Heart right ventricle (tissue), 16 donors: ENCODE results near the gene DQX1. TPM values are rescaled to one million over a fixed set of nuclear protein-coding genes. Genes with fewer than 3 reads are reported as not detected.
A peak's percentile ranks its signal among the peaks of the same experiment; 100 is the strongest.

Experiments used
- ATAC-seq, 8 donors: fragments of 200-7000 bp; cut with Tn5 transposase; one replicate each; pipeline ENCODE4 v1.9.1; 2020; ENCODE audit warnings: mild to moderate bottlenecking in 8 of 8, moderate library complexity in 8 of 8, moderate number of reproducible peaks in 1 of 8
- DNase-seq, 2 donors: peaks; one replicate each; pipeline ENCODE4 v3.0.0-alpha.2; 2020
- H3K27ac ChIP-seq, 10 donors: fragments of 200-600 bp; sonication (generic) in 2 of 10; one replicate each; pipeline versions ENCODE4 v1.5.0 to v1.8.0; 2020 to 2022; ENCODE audit warnings: mild to moderate bottlenecking in 3 of 10
- H3K27me3 ChIP-seq, 7 donors: fragments of 200-600 bp; one replicate each; pipeline ENCODE4 v1.8.0; 2021 to 2022; ENCODE audit warnings: mild to moderate bottlenecking in 2 of 7
- H3K36me3 ChIP-seq, 9 donors: fragments of 200-600 bp; sonication (generic) in 1 of 9; one replicate each; pipeline versions ENCODE4 v1.5.0 to v1.8.0; 2020 to 2022; ENCODE audit warnings: mild to moderate bottlenecking in 2 of 9
- H3K4me1 ChIP-seq, 9 donors: fragments of 200-600 bp; sonication (generic) in 1 of 9; one replicate each; pipeline versions ENCODE4 v1.5.0 to v1.8.0; 2020 to 2022; ENCODE audit warnings: mild to moderate bottlenecking in 4 of 9
- H3K4me3 ChIP-seq, 10 donors: fragments of 200-600 bp; sonication (generic) in 2 of 10; one replicate each; pipeline versions ENCODE4 v1.5.0 to v1.8.0; 2020 to 2022; ENCODE audit warnings: mild to moderate bottlenecking in 7 of 10, moderate library complexity in 2 of 10
- H3K9me3 ChIP-seq, 11 donors: fragments of 200-600 bp in 10 of 11; sonication (generic) in 2 of 11; one replicate each; pipeline versions ENCODE4 v1.5.0 to v1.8.0; 2013 to 2022; ENCODE audit warnings: mild to moderate bottlenecking in 2 of 11, control low read depth in 1 of 11, moderate library complexity in 1 of 11
- CTCF ChIP-seq, 9 donors: fragments of 200-600 bp; sonication (generic) in 2 of 9; IDR thresholded peaks; one replicate each; pipeline versions ENCODE4 v1.5.0 to v1.8.0; 2021 to 2022; ENCODE audit warnings: antibody characterized with exemption in 9 of 9, mild to moderate bottlenecking in 5 of 9, moderate library complexity in 1 of 9
- WGBS, 2 donors: extraction: QIAGEN DNeasy Blood & Tissue Kit; methylation state at CpG; one replicate each; pipeline ENCODE4 v1.1.7; 2013; ENCODE audit warnings: inconsistent platforms in 1 of 2; 5-methylcytosine and 5-hydroxymethylcytosine counted together
- intact Hi-C, 10 donors: fragments of 100-400 bp; cut with DNase I; formaldehyde crosslinking; loops; one replicate each; pipeline versions ENCODE4 v1.11.1 to v1.14.2; 2022
- polyA plus RNA-seq, 2 donors: library from polyadenylated mRNA; stranded (reverse); fragments of 200-250 nt; gene quantifications; one replicate each; pipeline ENCODE4 v1.2.3, GENCODE V29; 2013
- total RNA-seq, 10 donors: library from RNA; stranded (reverse); fragmentation: NEBNext Ultra II Directional in 3 of 10; extraction: Animal tissue kit (Norgen Biotek cat#: 25700) in 3 of 10; gene quantifications; one replicate each; pipeline versions ENCODE4 v1.2.1 to v1.2.4, GENCODE V29; 2021 to 2023
- donor health status: Arrhythmogenic right ventricular cardiomyopathy.
- donor health status: ischemic (EF 13 %, LVEDD 7.1; RV severe dilation, severe dysfunction).
- donor health status: healthy with polysubstance abuse.
- donor health status: DM: no; HTN: yes; CAD: no.
- donor health status: DM: no; HTN: no; CAD: no.
- donor health status: ischemic (EF 25% LVEDD 6.9; RV normal size, moderate dysfunction).
- donor health status: ischemic (EF 25% LVEDD 5.7; RV mildly dilated, moderate dysfunction).
- donor health status: healthy.
- donor health status: DM: yes; HTN: yes; CAD: no.
- donor health status: Ischemic cardiomyopathy.
- donor health status: ischemic (EF 35%, LVEDD 5.7; RV mildly dilated, moderate dysfunction).
- donor health status: nonischemic (EF 11% LVEDD 7.7; RV severe dilation, severe dysfunction).
- donor health status: DM: yes; HTN: yes; CAD: no.
- donor health status: PGD.
- donor health status: ischemic (EF 29% LVEDD 5.4; RV normal size, mild dysfunction).
- donor health status: nonischemic (EF 23%, LVEDD 6.1; RV moderate dilation, normal function).

DQX1 gene
- total and polyA plus RNA-seq, 12 donors = 0.03 to 0.65 TPM; not detected in 10

GRCh38 chr2:74556159-74556558 lies 30.1 kb upstream of the DQX1 start:
- intact Hi-C loops = no loop called here
- Histone ChIP-seq H3K36me3 (peaks cover 0 to 11% (median 0%) of the 10 kb centered on the region in 9 donors), H3K27ac (peak overlapping the region in 4 of 10 donors; percentile 9 to 91 (median 90)), H3K9me3 (no peaks in the 10 kb centered on the region), H3K4me1 (peaks cover 6 to 33% (median 11%) of the 10 kb centered on the region in 9 donors), H3K4me3 (peak overlapping the region in 3 of 10 donors; percentile 75 to 81 (median 79)), H3K27me3 (peaks cover 0 to 20% (median 0%) of the 10 kb centered on the region in 7 donors)
- DNase-seq (no peak), ATAC-seq (no peak)
- 82 to 86% methylated on average over 14 of the region's 14 CpGs for WGBS, 2 donors
- no peak for TF ChIP-seq CTCF (IDR thresholded peaks at IDR 0.05)

GRCh38 chr2:74555610-74556103 lies 29.6 kb upstream of the DQX1 start:
- intact Hi-C loops = loop anchor here in 1 of 10 donors (2.0 kb wide), 1 partner anchor 27 kb away; the partner anchor contains the start of genes AUP1 and HTRA2
- H3K36me3 ChIP-seq = peaks cover 0 to 11% (median 0%) of the 10 kb centered on the region in 9 donors
- ATAC-seq = no peak
- peak overlapping the region in 8 of 10 donors; percentile 81 to 91 (median 90) for H3K27ac ChIP-seq
- 68 to 76% methylated on average over 17 of the region's 17 CpGs for WGBS, 2 donors
- H3K4me3 ChIP-seq = peak overlapping the region; percentile 40 to 83 (median 76)
- H3K27me3 ChIP-seq = peaks cover 0 to 20% (median 0%) of the 10 kb centered on the region in 7 donors
- peaks cover 6 to 33% (median 11%) of the 10 kb centered on the region in 9 donors for H3K4me1 ChIP-seq
- no peak for TF ChIP-seq CTCF (IDR thresholded peaks at IDR 0.05)
- no peaks in the 10 kb centered on the region for H3K9me3 ChIP-seq
- DNase-seq = peak in 1 of 2 donors; percentile 27

- TF ChIP-seq CTCF (IDR thresholded peaks at IDR 0.05) = no peak
- Histone ChIP-seq H3K27ac (peak overlapping the region; percentile 80 to 93 (median 90)), H3K27me3 (peaks cover 0 to 17% (median 0%) of the 10 kb centered on the region in 7 donors), H3K9me3 (no peaks in the 10 kb centered on the region), H3K4me1 (peaks cover 6 to 36% (median 12%) of the 10 kb centered on the region in 9 donors), H3K4me3 (peak overlapping the region; percentile 40 to 83 (median 76)), H3K36me3 (peaks cover 0 to 11% (median 0%) of the 10 kb centered on the region in 9 donors)
- intact Hi-C loops = loop anchor here in 1 of 10 donors (2.0 kb wide), 1 partner anchor 26 kb away; the partner anchor contains the start of genes AUP1 and HTRA2
- ATAC-seq (peak; percentile 19 to 55 (median 42)), DNase-seq (peak; percentile 39 to 53)
- WGBS, 2 donors = 5 to 6% methylated on average over 58 of the region's 58 CpGs
Measured at GRCh38 chr2:74554820-74555531, 28.9 kb upstream of the DQX1 start.
